DOHH2 (cell line): ENCODE measurements around the gene GSG1.

Experiments
- H3F3A ChIP-seq: fragments of 200-600 bp; sonication (generic), shearing (Covaris generic); 2 replicates; pipeline ENCODE4 v1.6.0; 2016; ENCODE audit warnings: antibody characterized with exemption, mild to moderate bottlenecking; ENCODE audit not compliant: control insufficient read depth, insufficient read depth
- H3K27ac ChIP-seq: fragments of 200-600 bp; sonication (generic); 2 replicates; pipeline ENCODE4 v1.5.1; 2014; ENCODE audit warnings: low read depth, mild to moderate bottlenecking, low read length, moderate library complexity
- H3K27me3 ChIP-seq: fragments of 200-600 bp; sonication (generic); 2 replicates; pipeline ENCODE4 v1.6.1; 2014; ENCODE audit warnings: mild to moderate bottlenecking, low read length, mixed read lengths; ENCODE audit not compliant: control insufficient read depth
- H3K36me3 ChIP-seq: fragments of 200-600 bp; sonication (generic); 2 replicates; pipeline ENCODE4 v1.6.1; 2014; ENCODE audit warnings: mild to moderate bottlenecking, low read length, moderate library complexity, mixed read lengths; ENCODE audit not compliant: control insufficient read depth
- H3K4me1 ChIP-seq: fragments of 200-600 bp; sonication (generic); 2 replicates; pipeline ENCODE4 v1.6.1; 2014; ENCODE audit warnings: mild to moderate bottlenecking, low read length, mixed read lengths; ENCODE audit not compliant: control insufficient read depth
- H3K4me2 ChIP-seq: fragments of 200-600 bp; sonication (generic); 2 replicates; pipeline ENCODE4 v1.6.0; 2014; ENCODE audit warnings: mild to moderate bottlenecking, low read length, moderate library complexity
- H3K4me3 ChIP-seq: fragments of 200-600 bp; sonication (generic); 2 replicates; pipeline ENCODE4 v1.5.1; 2014; ENCODE audit warnings: mild to moderate bottlenecking, low read length, mixed read lengths
- H3K79me2 ChIP-seq: fragments of 200-600 bp; sonication (generic); 2 replicates; pipeline ENCODE4 v1.6.1; 2014; ENCODE audit warnings: mild to moderate bottlenecking, low read length, mixed read lengths; ENCODE audit not compliant: control insufficient read depth
- H3K9me2 ChIP-seq: fragments of 200-600 bp; sonication (generic); replicated peaks from 2 replicates; pipeline ENCODE4 v1.6.1; 2014; ENCODE audit warnings: mild to moderate bottlenecking, low read length, mixed read lengths; ENCODE audit not compliant: control insufficient read depth
- H3K9me3 ChIP-seq: fragments of 200-600 bp; sonication (generic); 2 replicates; pipeline ENCODE4 v1.6.1; 2014; ENCODE audit warnings: antibody characterized with exemption, low read length, mixed read lengths; ENCODE audit not compliant: control insufficient read depth, insufficient read depth
- H4K20me1 ChIP-seq: fragments of 200-600 bp; sonication (generic); 2 replicates; pipeline ENCODE4 v1.6.0; 2014; ENCODE audit warnings: low read depth, mild to moderate bottlenecking, antibody characterized with exemption, low read length, moderate library complexity; ENCODE audit not compliant: control insufficient read depth, insufficient read depth
- EZH2phosphoT487 ChIP-seq: fragments of 200-600 bp; sonication (generic); IDR thresholded peaks from 2 replicates; pipeline ENCODE4 v1.6.1; 2017; ENCODE audit warnings: borderline replicate concordance, mild to moderate bottlenecking, antibody characterized with exemption, low read length, moderate library complexity, mixed read lengths
- TF ChIP-seq, protein P1 (sequence below): fragments of 200-600 bp; sonication (generic); IDR thresholded peaks from one replicate; pipeline ENCODE4 v1.5.1; 2014; ENCODE audit warnings: antibody characterized with exemption, mild to moderate bottlenecking, low read depth, low read length; ENCODE audit not compliant: poor library complexity, severe bottlenecking

GSG1 gene

DNA sequence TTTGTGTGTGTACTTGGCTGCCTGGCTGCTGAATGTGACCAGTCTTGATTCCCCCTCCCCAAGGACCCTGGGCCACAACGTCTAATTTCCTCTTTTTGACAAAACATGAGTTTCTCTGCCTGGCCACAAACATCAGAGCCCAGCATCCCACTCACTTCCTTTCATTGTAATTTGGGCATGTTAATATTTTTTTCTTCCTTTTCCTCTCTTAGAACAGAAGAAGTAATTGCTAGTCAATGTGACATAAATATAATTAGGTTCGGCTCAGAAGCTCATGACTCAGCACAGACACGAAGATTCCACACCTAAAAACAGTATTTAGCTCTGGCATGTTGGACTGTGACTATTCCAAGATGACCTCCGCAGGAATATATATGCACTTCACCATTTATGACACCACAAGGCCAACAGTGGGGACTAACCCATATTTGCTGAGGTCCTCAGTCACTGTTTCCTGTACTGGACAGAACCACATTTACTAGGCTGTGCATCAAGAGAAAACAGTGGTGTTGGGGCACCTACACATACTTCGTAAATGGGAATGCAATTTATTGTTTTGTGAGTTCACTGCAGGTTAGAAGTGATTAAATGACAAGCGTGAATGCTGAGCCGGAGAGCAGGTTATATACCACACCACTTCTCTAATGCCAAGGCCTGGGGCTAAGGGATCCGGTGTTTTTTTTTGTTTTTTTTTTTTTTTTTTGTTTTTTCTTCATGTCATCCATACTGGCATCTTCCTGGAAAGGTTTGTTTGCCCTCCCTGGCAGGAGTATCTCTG, 4.2 kb downstream of the GSG1 start:
- no peaks in the 10 kb centered on the region for H4K20me1 ChIP-seq
- H3K9me2 ChIP-seq: no peaks in the 10 kb centered on the region
- H3K4me2 ChIP-seq: peak overlapping the region; percentile 82
- H3K79me2 ChIP-seq: no peaks in the 10 kb centered on the region
- no peaks in the 10 kb centered on the region for H3K36me3 ChIP-seq
- peaks cover 32% of the 10 kb centered on the region for H3F3A ChIP-seq
- H3K4me3 ChIP-seq: peak overlapping the region; percentile 53
- TF ChIP-seq, protein P1, sequence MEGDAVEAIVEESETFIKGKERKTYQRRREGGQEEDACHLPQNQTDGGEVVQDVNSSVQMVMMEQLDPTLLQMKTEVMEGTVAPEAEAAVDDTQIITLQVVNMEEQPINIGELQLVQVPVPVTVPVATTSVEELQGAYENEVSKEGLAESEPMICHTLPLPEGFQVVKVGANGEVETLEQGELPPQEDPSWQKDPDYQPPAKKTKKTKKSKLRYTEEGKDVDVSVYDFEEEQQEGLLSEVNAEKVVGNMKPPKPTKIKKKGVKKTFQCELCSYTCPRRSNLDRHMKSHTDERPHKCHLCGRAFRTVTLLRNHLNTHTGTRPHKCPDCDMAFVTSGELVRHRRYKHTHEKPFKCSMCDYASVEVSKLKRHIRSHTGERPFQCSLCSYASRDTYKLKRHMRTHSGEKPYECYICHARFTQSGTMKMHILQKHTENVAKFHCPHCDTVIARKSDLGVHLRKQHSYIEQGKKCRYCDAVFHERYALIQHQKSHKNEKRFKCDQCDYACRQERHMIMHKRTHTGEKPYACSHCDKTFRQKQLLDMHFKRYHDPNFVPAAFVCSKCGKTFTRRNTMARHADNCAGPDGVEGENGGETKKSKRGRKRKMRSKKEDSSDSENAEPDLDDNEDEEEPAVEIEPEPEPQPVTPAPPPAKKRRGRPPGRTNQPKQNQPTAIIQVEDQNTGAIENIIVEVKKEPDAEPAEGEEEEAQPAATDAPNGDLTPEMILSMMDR: no peak
- TF ChIP-seq EZH2phosphoT487: no peak
- H3K9me3 ChIP-seq: no peaks in the 10 kb centered on the region
- no peaks in the 10 kb centered on the region for H3K27me3 ChIP-seq
- H3K4me1 ChIP-seq: peaks cover 64% of the 10 kb centered on the region
- peak overlapping the region; percentile 67 for H3K27ac ChIP-seq

DNA sequence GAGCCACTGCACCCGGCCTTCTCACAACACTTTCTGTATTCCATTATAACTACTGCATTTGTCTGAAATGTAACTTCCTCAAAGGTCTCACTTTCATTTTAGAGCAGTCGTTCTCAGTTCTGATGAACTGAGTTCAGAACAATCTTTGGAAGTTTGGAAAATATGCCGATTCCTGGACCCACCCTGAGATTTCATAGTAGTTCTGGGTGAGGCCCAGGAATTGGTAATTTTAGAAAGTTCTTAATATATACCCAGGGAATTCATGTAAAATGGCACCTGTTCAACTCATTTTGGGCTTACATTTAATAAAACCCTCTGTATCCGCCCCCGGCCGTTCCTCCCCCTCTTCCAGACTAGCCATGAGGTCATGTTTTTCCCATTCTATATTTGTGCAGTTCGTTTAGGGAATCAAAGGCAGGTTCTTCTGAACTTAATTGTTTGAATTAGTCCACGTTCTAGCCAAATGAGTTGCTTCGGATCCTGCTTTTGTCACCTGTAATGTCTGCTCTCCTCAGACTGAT, 5.9 kb downstream of the GSG1 start:
- Histone ChIP-seq H3K4me2 (peak overlapping the region; percentile 82), H3K9me2 (no peaks in the 10 kb centered on the region), H3K79me2 (no peaks in the 10 kb centered on the region), H3K4me1 (peaks cover 52% of the 10 kb centered on the region), H3K4me3 (peak overlapping the region; percentile 53), H4K20me1 (no peaks in the 10 kb centered on the region), H3K36me3 (no peaks in the 10 kb centered on the region), H3K27ac (no peak overlapping the region), H3K27me3 (no peaks in the 10 kb centered on the region), H3F3A (peaks cover 32% of the 10 kb centered on the region), H3K9me3 (no peaks in the 10 kb centered on the region)
- no peak for TF ChIP-seq EZH2phosphoT487
- TF ChIP-seq, protein P1: no peak

DNA sequence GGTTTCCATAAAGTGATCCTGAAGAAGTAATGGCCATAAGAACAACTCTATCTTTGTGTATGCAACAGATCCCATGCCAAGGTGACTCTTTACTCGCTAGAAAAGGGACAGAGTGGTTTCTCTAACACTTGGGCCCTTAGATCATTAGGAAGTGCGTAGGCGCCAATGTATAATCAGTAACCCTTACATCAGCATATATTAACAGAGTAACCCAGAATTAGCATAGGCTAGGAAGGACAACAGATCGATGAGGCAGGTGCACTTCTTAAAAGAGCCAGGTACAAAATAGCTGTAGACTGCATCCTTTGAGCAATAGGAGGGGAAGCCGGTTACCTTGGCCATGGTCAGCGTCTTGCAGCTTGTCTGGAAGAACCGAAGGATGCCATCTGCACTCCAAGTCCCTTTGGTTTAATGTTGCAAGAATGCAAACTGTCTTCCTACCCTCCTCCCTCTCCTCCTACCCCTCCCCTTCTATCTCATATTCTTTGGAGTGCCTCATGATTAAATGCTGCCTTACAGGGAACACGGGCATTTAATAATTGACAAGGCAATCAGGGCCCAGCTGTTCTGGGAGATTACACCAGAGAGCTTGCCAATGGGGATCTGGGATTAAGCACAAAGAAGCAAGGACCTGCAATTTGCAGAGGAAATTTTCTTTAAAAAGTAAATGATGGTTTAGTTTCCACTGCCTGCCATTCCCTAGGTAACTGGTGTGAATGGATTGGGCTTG, 8.0 kb downstream of the GSG1 start:
- TF ChIP-seq, protein P1: no peak
- no peak for TF ChIP-seq EZH2phosphoT487
- Histone ChIP-seq H3K9me2 (no peaks in the 10 kb centered on the region), H3K4me2 (no peak overlapping the region), H3K4me3 (no peak overlapping the region), H3K27me3 (no peaks in the 10 kb centered on the region), H3K27ac (no peak overlapping the region), H3K79me2 (no peaks in the 10 kb centered on the region), H3K36me3 (no peaks in the 10 kb centered on the region), H4K20me1 (no peaks in the 10 kb centered on the region), H3F3A (peaks cover 20% of the 10 kb centered on the region), H3K4me1 (peaks cover 35% of the 10 kb centered on the region), H3K9me3 (no peaks in the 10 kb centered on the region)
